ENCODE results near the gene PAGR1. TPM values are rescaled to one million over a fixed set of nuclear protein-coding genes. Genes with fewer than 3 reads are reported as not detected.

PAGR1 gene
- total and polyA plus RNA-seq, 2 of the 13 experiments (the other 11 are each of a cell fraction or from before 2014, with no cell fraction given): 9.8 to 66.4 TPM

GRCh38 chr16:29804455-29805231 lies 11.3 kb upstream of the PAGR1 start (continued):
- TF ChIP-seq HNRNPL (IDR thresholded peaks at IDR 0.05; ENCODE audit: low read depth, low read length): no peak
- TF ChIP-seq ZNF329 (CRISPR knock-in tag; IDR thresholded peaks at IDR 0.05; ENCODE audit: low read depth): peak; percentile 44; the same call in 1 of the 2 replicates
- no peak for TF ChIP-seq TBX3 (IDR thresholded peaks at IDR 0.05; ENCODE audit: borderline replicate concordance)
- TF ChIP-seq ZZZ3 (CRISPR knock-in tag; IDR thresholded peaks at IDR 0.05; ENCODE audit: borderline replicate concordance): 0 out of 2 replicates have a peak, but pooled peaks have one; percentile 9
- TF ChIP-seq, protein P1, sequence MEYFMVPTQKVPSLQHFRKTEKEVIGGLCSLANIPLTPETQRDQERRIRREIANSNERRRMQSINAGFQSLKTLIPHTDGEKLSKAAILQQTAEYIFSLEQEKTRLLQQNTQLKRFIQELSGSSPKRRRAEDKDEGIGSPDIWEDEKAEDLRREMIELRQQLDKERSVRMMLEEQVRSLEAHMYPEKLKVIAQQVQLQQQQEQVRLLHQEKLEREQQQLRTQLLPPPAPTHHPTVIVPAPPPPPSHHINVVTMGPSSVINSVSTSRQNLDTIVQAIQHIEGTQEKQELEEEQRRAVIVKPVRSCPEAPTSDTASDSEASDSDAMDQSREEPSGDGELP (IDR thresholded peaks at IDR 0.05; ENCODE audit: borderline replicate concordance, low read depth): 0 out of 2 replicates have a peak, but pooled peaks have one; percentile 19
- TF ChIP-seq NFIB (CRISPR knock-in tag; IDR thresholded peaks at IDR 0.05; ENCODE audit: borderline replicate concordance): 0 out of 2 replicates have a peak, but pooled peaks have one; percentile 31
- no peak for TF ChIP-seq CENPT (CRISPR knock-in tag; IDR thresholded peaks at IDR 0.05; ENCODE audit: low read depth)
- TF ChIP-seq ZNF292 (CRISPR knock-in tag; IDR thresholded peaks at IDR 0.05; ENCODE audit: borderline replicate concordance, low read depth): peak; percentile 15; the same call in 1 of the 2 replicates
- TF ChIP-seq ZFP41 (CRISPR knock-in tag; IDR thresholded peaks at IDR 0.05; ENCODE audit: borderline replicate concordance): no peak
- 0 out of 2 replicates have a peak, but pooled peaks have one; percentile 5 for TF ChIP-seq ZNF160 (CRISPR knock-in tag; IDR thresholded peaks at IDR 0.05)
- TF ChIP-seq, protein P2, sequence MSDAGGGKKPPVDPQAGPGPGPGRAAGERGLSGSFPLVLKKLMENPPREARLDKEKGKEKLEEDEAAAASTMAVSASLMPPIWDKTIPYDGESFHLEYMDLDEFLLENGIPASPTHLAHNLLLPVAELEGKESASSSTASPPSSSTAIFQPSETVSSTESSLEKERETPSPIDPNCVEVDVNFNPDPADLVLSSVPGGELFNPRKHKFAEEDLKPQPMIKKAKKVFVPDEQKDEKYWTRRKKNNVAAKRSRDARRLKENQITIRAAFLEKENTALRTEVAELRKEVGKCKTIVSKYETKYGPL (CRISPR knock-in tag; IDR thresholded peaks at IDR 0.05): peak; percentile 56; the same call in 1 of the 2 replicates
- TF ChIP-seq SIX4 (CRISPR knock-in tag; IDR thresholded peaks at IDR 0.05): no peak
- TF ChIP-seq, protein P3, sequence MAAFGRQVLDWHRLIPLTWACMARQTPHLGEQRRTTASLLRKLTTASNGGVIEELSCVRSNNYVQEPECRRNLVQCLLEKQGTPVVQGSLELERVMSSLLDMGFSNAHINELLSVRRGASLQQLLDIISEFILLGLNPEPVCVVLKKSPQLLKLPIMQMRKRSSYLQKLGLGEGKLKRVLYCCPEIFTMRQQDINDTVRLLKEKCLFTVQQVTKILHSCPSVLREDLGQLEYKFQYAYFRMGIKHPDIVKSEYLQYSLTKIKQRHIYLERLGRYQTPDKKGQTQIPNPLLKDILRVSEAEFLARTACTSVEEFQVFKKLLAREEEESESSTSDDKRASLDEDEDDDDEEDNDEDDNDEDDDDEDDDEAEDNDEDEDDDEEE (CRISPR knock-in tag; IDR thresholded peaks at IDR 0.05): peak; percentile 80; the same call in 1 of the 2 replicates
- no peak for TF ChIP-seq ZNF121 (CRISPR knock-in tag; IDR thresholded peaks at IDR 0.05)
- TF ChIP-seq ZNF33A (CRISPR knock-in tag; IDR thresholded peaks at IDR 0.05; ENCODE audit: borderline replicate concordance): 0 out of 2 replicates have a peak, but pooled peaks have one; percentile 14
- no peak; the same call in 1 of the 2 replicates for TF ChIP-seq ZNF225 (CRISPR knock-in tag; IDR thresholded peaks at IDR 0.05)
- peak; percentile 7 for TF ChIP-seq ZFP90 (CRISPR knock-in tag; IDR thresholded peaks at IDR 0.05; ENCODE audit: borderline replicate concordance)
- 0 out of 2 replicates have a peak, but pooled peaks have one; percentile 94 for TF ChIP-seq SSRP1 (CRISPR knock-in tag; IDR thresholded peaks at IDR 0.05)
- 0 out of 2 replicates have a peak, but pooled peaks have one; percentile 37 for TF ChIP-seq TARDBP (CRISPR knock-in tag; IDR thresholded peaks at IDR 0.05)
- TF ChIP-seq TAF15 (IDR thresholded peaks at IDR 0.05; ENCODE audit: low read depth, low read length, poor library complexity, severe bottlenecking): peak; percentile 28
- no peak for TF ChIP-seq HMG20A (CRISPR knock-in tag; IDR thresholded peaks at IDR 0.05; ENCODE audit: borderline replicate concordance)
- no peak for TF ChIP-seq DMAP1 (CRISPR knock-in tag; IDR thresholded peaks at IDR 0.05)
- peak; percentile 31; the same call in 1 of the 2 replicates for TF ChIP-seq CEBPG (CRISPR knock-in tag; IDR thresholded peaks at IDR 0.05)
- no peak for TF ChIP-seq NFIC (IDR thresholded peaks at IDR 0.05; ENCODE audit: low read length)
- TF ChIP-seq ESRRA (CRISPR knock-in tag; IDR thresholded peaks at IDR 0.05; ENCODE audit: low read depth): no peak
- no peak for TF ChIP-seq ZNF260 (CRISPR knock-in tag; IDR thresholded peaks at IDR 0.05; ENCODE audit: borderline replicate concordance, low read depth)
- TF ChIP-seq EEA1 (CRISPR knock-in tag; IDR thresholded peaks at IDR 0.05; ENCODE audit: borderline replicate concordance): peak; percentile 11; the same call in 1 of the 2 replicates
- peak; percentile 82; the same call in 1 of the 2 replicates for TF ChIP-seq ZNF446 (CRISPR knock-in tag; IDR thresholded peaks at IDR 0.05)

Measured in HepG2 (cell line).